GM23338 (cell line): ENCODE results near the gene ZNF22. TPM values are rescaled to one million over a fixed set of nuclear protein-coding genes. Genes with fewer than 3 reads are reported as not detected.
A peak's percentile ranks its signal among the peaks of the same experiment; 100 is the strongest.

Source experiments
- ATAC-seq: fragments of 200-7000 bp; cut with Tn5 transposase; 3 replicates; pipeline ENCODE4 v1.9.1; 2020
- DNase-seq: peaks from one replicate; pipeline ENCODE4 v3.0.0-alpha.2; 2015; ENCODE audit warnings: low spot score
- H2AFZ ChIP-seq: fragments of 200-600 bp; sonication (generic); 2 replicates; pipeline ENCODE4 v1.8.0; 2016; ENCODE audit warnings: antibody characterized with exemption, mild to moderate bottlenecking, moderate library complexity
- H3F3A ChIP-seq: fragments of 200-600 bp; sonication (generic); replicated peaks from 2 replicates; pipeline ENCODE4 v1.8.0; 2017; ENCODE audit warnings: antibody characterized with exemption, mixed run types, low read depth
- H3K27ac ChIP-seq: fragments of 200-600 bp; sonication (generic); 2 replicates; pipeline ENCODE4 v1.6.1; 2016; ENCODE audit warnings: low read depth
- H3K27me3 ChIP-seq: fragments of 200-600 bp; sonication (generic); 2 replicates; pipeline ENCODE4 v1.8.0; 2016; ENCODE audit warnings: mild to moderate bottlenecking, mixed run types, moderate library complexity; ENCODE audit not compliant: insufficient read depth
- H3K36me3 ChIP-seq: fragments of 200-600 bp; sonication (generic); 2 replicates; pipeline ENCODE4 v1.8.0; 2016; ENCODE audit warnings: mild to moderate bottlenecking; ENCODE audit not compliant: insufficient read depth
- H3K4me1 ChIP-seq: fragments of 200-600 bp; sonication (generic); 2 replicates; pipeline ENCODE4 v1.8.0; 2016; ENCODE audit warnings: mild to moderate bottlenecking, moderate library complexity; ENCODE audit not compliant: insufficient read depth
- H3K4me2 ChIP-seq: fragments of 200-600 bp; sonication (generic); 2 replicates; pipeline ENCODE4 v1.7.1; 2017; ENCODE audit warnings: mixed run types
- H3K4me3 ChIP-seq: fragments of 200-600 bp; sonication (generic); 2 replicates; pipeline ENCODE4 v1.6.1; 2016; ENCODE audit warnings: mixed run types
- H3K79me2 ChIP-seq: fragments of 200-600 bp; sonication (generic); replicated peaks from 2 replicates; pipeline ENCODE4 v1.8.0; 2017; ENCODE audit warnings: mild to moderate bottlenecking; ENCODE audit not compliant: insufficient read depth
- H3K9me2 ChIP-seq: fragments of 200-600 bp; sonication (generic); 2 replicates; pipeline ENCODE4 v1.8.0; 2017; ENCODE audit not compliant: insufficient read depth
- H4K20me1 ChIP-seq: fragments of 200-600 bp; sonication (generic); replicated peaks from 2 replicates; pipeline ENCODE4 v1.8.0; 2017; ENCODE audit warnings: mild to moderate bottlenecking; ENCODE audit not compliant: insufficient read depth
- H3K27ac Mint-ChIP-seq: 2 replicates; pipeline ENCODE4 v1.8.0; 2020; ENCODE audit warnings: inconsistent platforms, mild to moderate bottlenecking, moderate library complexity, mixed read lengths
- H3K27me3 Mint-ChIP-seq: 3 replicates; pipeline ENCODE4 v1.8.0; 2022; ENCODE audit warnings: low read depth, mild to moderate bottlenecking, moderate library complexity, mixed read lengths, inconsistent platforms; ENCODE audit not compliant: insufficient read depth, poor library complexity
- H3K36me3 Mint-ChIP-seq: 3 replicates; pipeline ENCODE4 v1.8.0; 2021; ENCODE audit warnings: low read depth, mild to moderate bottlenecking, inconsistent platforms, moderate library complexity, mixed read lengths
- H3K4me1 Mint-ChIP-seq: 3 replicates; pipeline ENCODE4 v1.8.0; 2020; ENCODE audit warnings: mild to moderate bottlenecking, inconsistent platforms, mixed read lengths
- H3K4me3 Mint-ChIP-seq: 3 replicates; pipeline ENCODE4 v1.8.0; 2021; ENCODE audit warnings: moderate library complexity, mild to moderate bottlenecking, inconsistent platforms, mixed read lengths
- H3K9me3 Mint-ChIP-seq: 3 replicates; pipeline ENCODE4 v1.8.0; 2020; ENCODE audit warnings: moderate library complexity, mild to moderate bottlenecking, inconsistent platforms, mixed read lengths
- CREB1 ChIP-seq: fragments of 250-450 bp; sonication (Bioruptor Pico); IDR thresholded peaks from 2 replicates; pipeline ENCODE4 v1.5.0; 2020; ENCODE audit warnings: low read depth, mild to moderate bottlenecking, moderate library complexity
- CTCF ChIP-seq, 2 experiments: fragments of 200-600 bp in 1 of 2; sonication (generic) in 1 of 2; conservative IDR thresholded peaks; 2 replicates each; pipeline versions ENCODE4 v1.5.1 to v1.6.1; 2016 to 2017; ENCODE audit warnings: antibody characterized with exemption in 2 of 2, low read depth in 2 of 2, mild to moderate bottlenecking in 2 of 2, moderate library complexity in 1 of 2
- EZH2 ChIP-seq: fragments of 200-600 bp; sonication (generic); IDR thresholded peaks from one replicate; pipeline ENCODE4 v1.8.0; 2017; ENCODE audit warnings: antibody characterized with exemption, mild to moderate bottlenecking, low read depth; ENCODE audit not compliant: unreplicated experiment
- EZH2phosphoT487 ChIP-seq: fragments of 200-600 bp; sonication (generic); IDR thresholded peaks from one replicate; pipeline ENCODE4 v1.8.1; 2018; ENCODE audit warnings: antibody characterized with exemption; ENCODE audit not compliant: unreplicated experiment
- JUNB ChIP-seq: IDR thresholded peaks from one replicate; pipeline ENCODE4 v1.6.1; 2016; ENCODE audit warnings: antibody characterized with exemption; ENCODE audit not compliant: unreplicated experiment
- NANOG ChIP-seq: IDR thresholded peaks from 2 replicates; pipeline ENCODE4 v1.6.1; 2016; ENCODE audit warnings: antibody characterized with exemption, borderline replicate concordance
- POLR2AphosphoS5 ChIP-seq: IDR thresholded peaks from 2 replicates; pipeline ENCODE4 v1.6.1; 2016; ENCODE audit warnings: antibody characterized with exemption, low read depth
- STAT1 ChIP-seq: IDR thresholded peaks from one replicate; pipeline ENCODE4 v1.6.1; 2016; ENCODE audit warnings: antibody characterized with exemption; ENCODE audit not compliant: unreplicated experiment
- ZNF114 ChIP-seq: fragments of 250-450 bp; sonication (Bioruptor Pico); IDR thresholded peaks from 2 replicates; pipeline ENCODE4 v1.5.0; 2020; ENCODE audit warnings: mild to moderate bottlenecking, moderate library complexity
- ZNF331 ChIP-seq: fragments of 250-450 bp; sonication (Bioruptor Pico); IDR thresholded peaks from 2 replicates; pipeline ENCODE4 v1.5.0; 2020; ENCODE audit warnings: low read depth, mild to moderate bottlenecking, moderate library complexity
- ZNF462 ChIP-seq: fragments of 250-450 bp; sonication (Bioruptor Pico); IDR thresholded peaks from 2 replicates; pipeline ENCODE4 v1.5.0; 2020; ENCODE audit warnings: mild to moderate bottlenecking, moderate library complexity
- polyA plus RNA-seq: library from polyadenylated mRNA; unstranded; fragments of >200 nt; fragmentation: Nextera tagmentation; extraction: Ambion mirVana; gene quantifications from 2 replicates; pipeline ENCODE4 v1.2.1, GENCODE V29; 2016
- total RNA-seq: library from RNA; depleted of rRNA; stranded (reverse); fragments of >200 nt; shearing (Covaris generic); gene quantifications from 2 replicates; pipeline ENCODE4 v1.2.3, GENCODE V29; 2014
- TF ChIP-seq, protein P1 (sequence below): IDR thresholded peaks from 2 replicates; pipeline ENCODE4 v1.6.1; 2016; ENCODE audit warnings: antibody characterized with exemption
- TF ChIP-seq, protein P2 (sequence below): IDR thresholded peaks from one replicate; pipeline ENCODE4 v1.6.1; 2018; ENCODE audit warnings: antibody characterized with exemption; ENCODE audit not compliant: unreplicated experiment

Gene ZNF22
- total and polyA plus RNA-seq, 2 experiments from 2014 or later = 40.5 to 81.8 TPM

- DNase-seq (no peak), ATAC-seq (no peak)
- no peaks in the 10 kb centered on the region for H3K79me2 ChIP-seq
- H3K9me2 ChIP-seq = peaks cover 9% of the 10 kb centered on the region; the same call in 1 of the 2 replicates
- Mint-ChIP-seq H3K4me1 (peaks cover 77% of the 10 kb centered on the region), H3K36me3 (peaks cover 4% of the 10 kb centered on the region; the same call in 1 of the 3 replicates), H3K27me3 (peaks cover 29% of the 10 kb centered on the region), H3K27ac (no peak overlapping the region), H3K9me3 (no peaks in the 10 kb centered on the region; the same call in 1 of the 3 replicates), H3K4me3 (no peak overlapping the region; the same call in 2 of the 3 replicates)
- H3K4me3 ChIP-seq = no peak overlapping the region
- H4K20me1 ChIP-seq = no peaks in the 10 kb centered on the region
- no peak overlapping the region for H3K27ac ChIP-seq
- H2AFZ ChIP-seq = no peak overlapping the region
- peaks cover 68% of the 10 kb centered on the region for H3K4me1 ChIP-seq
- peak overlapping the region; percentile 93; the same call in 1 of the 2 replicates for H3K4me2 ChIP-seq
- TF ChIP-seq, protein P1, sequence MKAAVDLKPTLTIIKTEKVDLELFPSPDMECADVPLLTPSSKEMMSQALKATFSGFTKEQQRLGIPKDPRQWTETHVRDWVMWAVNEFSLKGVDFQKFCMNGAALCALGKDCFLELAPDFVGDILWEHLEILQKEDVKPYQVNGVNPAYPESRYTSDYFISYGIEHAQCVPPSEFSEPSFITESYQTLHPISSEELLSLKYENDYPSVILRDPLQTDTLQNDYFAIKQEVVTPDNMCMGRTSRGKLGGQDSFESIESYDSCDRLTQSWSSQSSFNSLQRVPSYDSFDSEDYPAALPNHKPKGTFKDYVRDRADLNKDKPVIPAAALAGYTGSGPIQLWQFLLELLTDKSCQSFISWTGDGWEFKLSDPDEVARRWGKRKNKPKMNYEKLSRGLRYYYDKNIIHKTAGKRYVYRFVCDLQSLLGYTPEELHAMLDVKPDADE = no peak
- no peak for TF ChIP-seq CREB1 (CRISPR knock-in tag)
- TF ChIP-seq NANOG = no peak
- no peak for TF ChIP-seq EZH2
- no peak for TF ChIP-seq ZNF114 (CRISPR knock-in tag)
- no peak for TF ChIP-seq CTCF (conservative IDR thresholded peaks at IDR 0.05; ENCODE audit: low read depth in 2 of 2)
- TF ChIP-seq, protein P2, sequence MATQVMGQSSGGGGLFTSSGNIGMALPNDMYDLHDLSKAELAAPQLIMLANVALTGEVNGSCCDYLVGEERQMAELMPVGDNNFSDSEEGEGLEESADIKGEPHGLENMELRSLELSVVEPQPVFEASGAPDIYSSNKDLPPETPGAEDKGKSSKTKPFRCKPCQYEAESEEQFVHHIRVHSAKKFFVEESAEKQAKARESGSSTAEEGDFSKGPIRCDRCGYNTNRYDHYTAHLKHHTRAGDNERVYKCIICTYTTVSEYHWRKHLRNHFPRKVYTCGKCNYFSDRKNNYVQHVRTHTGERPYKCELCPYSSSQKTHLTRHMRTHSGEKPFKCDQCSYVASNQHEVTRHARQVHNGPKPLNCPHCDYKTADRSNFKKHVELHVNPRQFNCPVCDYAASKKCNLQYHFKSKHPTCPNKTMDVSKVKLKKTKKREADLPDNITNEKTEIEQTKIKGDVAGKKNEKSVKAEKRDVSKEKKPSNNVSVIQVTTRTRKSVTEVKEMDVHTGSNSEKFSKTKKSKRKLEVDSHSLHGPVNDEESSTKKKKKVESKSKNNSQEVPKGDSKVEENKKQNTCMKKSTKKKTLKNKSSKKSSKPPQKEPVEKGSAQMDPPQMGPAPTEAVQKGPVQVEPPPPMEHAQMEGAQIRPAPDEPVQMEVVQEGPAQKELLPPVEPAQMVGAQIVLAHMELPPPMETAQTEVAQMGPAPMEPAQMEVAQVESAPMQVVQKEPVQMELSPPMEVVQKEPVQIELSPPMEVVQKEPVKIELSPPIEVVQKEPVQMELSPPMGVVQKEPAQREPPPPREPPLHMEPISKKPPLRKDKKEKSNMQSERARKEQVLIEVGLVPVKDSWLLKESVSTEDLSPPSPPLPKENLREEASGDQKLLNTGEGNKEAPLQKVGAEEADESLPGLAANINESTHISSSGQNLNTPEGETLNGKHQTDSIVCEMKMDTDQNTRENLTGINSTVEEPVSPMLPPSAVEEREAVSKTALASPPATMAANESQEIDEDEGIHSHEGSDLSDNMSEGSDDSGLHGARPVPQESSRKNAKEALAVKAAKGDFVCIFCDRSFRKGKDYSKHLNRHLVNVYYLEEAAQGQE = no peak
- TF ChIP-seq STAT1 = no peak
- no peak for TF ChIP-seq ZNF462
- no peak for TF ChIP-seq EZH2phosphoT487
- TF ChIP-seq ZNF331 (CRISPR knock-in tag) = no peak
- TF ChIP-seq POLR2AphosphoS5 = no peak
- TF ChIP-seq JUNB = no peak
- H3K36me3 ChIP-seq = no peaks in the 10 kb centered on the region
- H3K27me3 ChIP-seq = peaks cover 9% of the 10 kb centered on the region
- H3F3A ChIP-seq = peaks cover 6% of the 10 kb centered on the region; the same call in 1 of the 2 replicates
These were observed 38.6 kb upstream of the ZNF22 start for GRCh38 chr10:44961931-44962750.
